Adrenal gland (tissue), 12 donors: ENCODE data around the gene NCDN. TPM values are rescaled to one million over a fixed set of nuclear protein-coding genes. Genes with fewer than 3 reads are reported as not detected.
A peak's percentile ranks its signal among the peaks of the same experiment; 100 is the strongest.

Experiments used
- DNase-seq, 7 donors: peaks; one replicate each; pipeline ENCODE4 v3.0.0-alpha.2; 2019 to 2020
- H3K27ac ChIP-seq, 5 donors: fragments of 200-600 bp; sonication (generic) in 4 of 5; 1 replicate in 3 of 5; 2 replicates in 2 of 5; pipeline versions ENCODE4 v1.5.1 to v1.8.0; 2016 to 2020; ENCODE audit warnings: mild to moderate bottlenecking in 1 of 5
- H3K27me3 ChIP-seq: fragments of 200-600 bp; 2 replicates; pipeline ENCODE4 v1.8.0; 2021
- H3K36me3 ChIP-seq, 2 donors: fragments of 200-600 bp; replicated peaks in 1 of 2; 1 replicate in 1 of 2; 2 replicates in 1 of 2; pipeline versions ENCODE4 v1.5.1 to v1.8.0; 2018 to 2022
- H3K4me1 ChIP-seq, 2 donors: fragments of 200-600 bp; replicated peaks in 1 of 2; 1 replicate in 1 of 2; 2 replicates in 1 of 2; pipeline versions ENCODE4 v1.5.1 to v1.8.0; 2018 to 2021
- H3K4me3 ChIP-seq, 4 donors: fragments of 200-600 bp; sonication (generic) in 3 of 4; one replicate each; pipeline ENCODE4 v1.5.1; 2016 to 2018
- H3K9me3 ChIP-seq, 3 donors: fragments of 200-600 bp; sonication (generic) in 1 of 3; replicated peaks in 1 of 3; 1 replicate in 2 of 3; 2 replicates in 1 of 3; pipeline versions ENCODE4 v1.5.1 to v1.8.0; 2016 to 2021
- POLR2A ChIP-seq, 2 donors: fragments of 450-650 bp; IDR thresholded peaks; one replicate each; pipeline ENCODE4 v1.6.1; 2017; ENCODE audit warnings: antibody characterized with exemption in 2 of 2, mild to moderate bottlenecking in 2 of 2, moderate library complexity in 1 of 2
- whole genome bisulfite sequencing, 4 donors: extraction: QIAGEN DNeasy Blood & Tissue Kit in 2 of 4; methylation state at CpG; one replicate each; pipeline versions ENCODE4 v1.1.5 to v1.1.7; 2013 to 2017; 5-methylcytosine and 5-hydroxymethylcytosine counted together
- intact Hi-C, 2 donors: fragments of 100-400 bp; cut with DNase I; formaldehyde crosslinking; loops; one replicate each; pipeline versions ENCODE4 v1.14.1 to v1.15.0; 2022 to 2023
- polyA plus RNA-seq, 3 donors: library from polyadenylated mRNA; stranded (reverse); fragments of 200-250 nt in 2 of 3; fragments of 350-450 nt in 1 of 3; fragmentation: Illumina TruSeq in 1 of 3; extraction: RNeasy Lipid Tissue Mini Kit (QIAGEN cat#74804) in 1 of 3; gene quantifications; one replicate each; pipeline ENCODE4 v1.2.3, GENCODE V29; 2013 to 2014
- total RNA-seq, 9 donors: library from RNA; depleted of rRNA in 4 of 9; stranded (reverse); fragments of >200 nt in 4 of 9; fragments of 120-200 nt in 1 of 9; fragmentation: NEBNext Ultra II Directional in 1 of 9; extraction: Animal tissue kit (Norgen Biotek cat#: 25700) in 1 of 9; gene quantifications; one replicate each; pipeline versions ENCODE4 v1.1.0 to v1.2.4, GENCODE V29; 2013 to 2023
- TF ChIP-seq, protein P1 (sequence below), 6 experiments: fragments of 450-650 bp in 4 of 6; fragments of 200-600 bp in 2 of 6; sonication (generic) in 1 of 6; IDR thresholded peaks; 1 replicate in 5 of 6; 2 replicates in 1 of 6; pipeline versions ENCODE4 v1.5.1 to v1.8.0; 2016 to 2021; ENCODE audit warnings: antibody characterized with exemption in 6 of 6, mild to moderate bottlenecking in 2 of 6, moderate library complexity in 1 of 6
- donor health status: healthy with polysubstance abuse.
- donor health status: Bipolar disorder and iron deficiency.
- donor health status: DM: yes; HTN: yes; CAD: no.
- donor health status: DM: no; HTN: no; CAD: no.
- donor health status: DM: no; HTN: no; CAD: no.
- donor health status: DM: yes; HTN: yes; CAD: no.

Gene NCDN
- total and polyA plus RNA-seq, 12 donors: 12.0 to 49.3 (median 38.7) TPM

DNA sequence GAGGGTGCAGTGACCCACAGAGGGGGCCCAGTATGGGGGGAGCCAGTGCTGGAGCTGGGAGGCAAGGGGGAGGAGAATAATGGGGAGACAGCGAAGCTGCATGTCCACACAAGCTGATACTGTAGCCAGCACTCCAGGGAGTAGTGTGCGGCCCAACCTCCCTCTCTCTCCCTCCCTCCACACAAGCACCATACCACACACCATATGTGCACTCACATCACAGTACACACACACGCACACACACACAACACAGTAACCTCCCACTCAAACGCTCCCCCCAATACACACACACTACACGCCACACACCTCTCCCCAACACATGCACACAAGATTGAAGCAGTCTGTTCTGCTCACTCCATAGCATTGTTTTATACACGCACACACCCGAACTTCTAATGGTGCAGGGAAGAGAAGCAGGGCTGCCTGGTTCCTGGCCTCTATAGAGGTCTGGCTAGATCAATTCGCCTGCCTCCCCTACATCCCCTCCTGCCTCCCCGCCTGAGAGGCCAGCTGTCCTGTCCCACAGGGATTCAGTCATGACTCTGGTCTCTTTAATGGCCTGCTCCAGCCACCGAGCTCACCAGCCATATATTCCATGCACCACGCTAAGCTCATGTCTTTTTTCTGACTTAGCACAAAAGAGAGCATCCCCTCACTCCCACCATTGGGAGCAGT, 3.8 kb downstream of the NCDN start:
- no peak overlapping the region for H3K4me3 ChIP-seq
- H3K27ac ChIP-seq: no peak overlapping the region
- WGBS, 4 donors: 83 to 90% (median 87%) methylated on average over 9 to 11 of the region's 11 CpGs
- TF ChIP-seq POLR2A (IDR thresholded peaks at IDR 0.05): no peak
- peaks cover 12 to 27% of the 10 kb centered on the region in 2 donors for H3K4me1 ChIP-seq
- H3K36me3 ChIP-seq: peaks cover 0 to 28% of the 10 kb centered on the region in 2 donors
- no peaks in the 10 kb centered on the region for H3K27me3 ChIP-seq
- no peaks in the 10 kb centered on the region for H3K9me3 ChIP-seq
- no peak for DNase-seq
- intact Hi-C loops: loop anchor here (5.0 to 10.0 kb wide), 2 partner anchors 211 to 357 kb away; no protein-coding TSS in a partner anchor

DNA sequence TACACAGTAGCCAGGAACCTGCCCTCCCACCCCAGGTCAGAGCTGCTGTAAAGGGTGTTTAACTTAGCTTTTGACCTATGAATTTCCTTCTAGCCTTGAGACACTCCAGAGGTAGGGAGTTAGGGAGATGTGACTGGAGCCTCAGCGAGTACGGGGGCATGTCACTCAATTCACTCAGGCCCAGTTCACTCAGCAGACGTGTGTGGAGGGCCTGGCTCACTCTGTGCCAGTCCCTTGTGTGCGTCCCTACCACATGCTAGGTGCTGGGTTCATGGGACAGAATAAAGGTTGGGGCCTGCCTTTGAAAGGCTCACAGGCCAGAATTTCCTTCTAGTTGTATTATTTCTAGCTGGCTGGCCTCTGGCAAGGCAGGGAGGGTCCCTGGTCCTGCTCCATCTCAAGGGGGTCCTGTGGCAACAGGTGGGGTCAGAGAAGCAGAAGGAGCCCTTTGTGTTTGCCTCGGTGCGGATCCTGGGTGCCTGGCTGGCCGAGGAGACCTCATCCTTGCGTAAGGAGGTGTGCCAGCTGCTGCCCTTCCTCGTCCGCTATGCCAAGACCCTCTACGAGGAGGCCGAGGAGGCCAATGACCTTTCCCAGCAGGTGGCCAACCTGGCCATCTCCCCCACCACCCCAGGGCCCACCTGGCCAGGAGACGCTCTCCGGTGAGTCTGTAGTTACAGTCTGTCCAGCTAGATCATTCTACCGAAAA, 4.5 kb downstream of the NCDN start:
- Histone ChIP-seq H3K27me3 (no peaks in the 10 kb centered on the region), H3K4me1 (peaks cover 12 to 23% of the 10 kb centered on the region in 2 donors), H3K9me3 (no peaks in the 10 kb centered on the region), H3K27ac (no peak overlapping the region), H3K4me3 (no peak overlapping the region), H3K36me3 (peaks cover 0 to 32% of the 10 kb centered on the region in 2 donors)
- intact Hi-C loops: loop anchor here (5.0 to 10.0 kb wide), 2 partner anchors 210 to 357 kb away; no protein-coding TSS in a partner anchor
- no peak for TF ChIP-seq POLR2A (IDR thresholded peaks at IDR 0.05)
- TF ChIP-seq, protein P1, sequence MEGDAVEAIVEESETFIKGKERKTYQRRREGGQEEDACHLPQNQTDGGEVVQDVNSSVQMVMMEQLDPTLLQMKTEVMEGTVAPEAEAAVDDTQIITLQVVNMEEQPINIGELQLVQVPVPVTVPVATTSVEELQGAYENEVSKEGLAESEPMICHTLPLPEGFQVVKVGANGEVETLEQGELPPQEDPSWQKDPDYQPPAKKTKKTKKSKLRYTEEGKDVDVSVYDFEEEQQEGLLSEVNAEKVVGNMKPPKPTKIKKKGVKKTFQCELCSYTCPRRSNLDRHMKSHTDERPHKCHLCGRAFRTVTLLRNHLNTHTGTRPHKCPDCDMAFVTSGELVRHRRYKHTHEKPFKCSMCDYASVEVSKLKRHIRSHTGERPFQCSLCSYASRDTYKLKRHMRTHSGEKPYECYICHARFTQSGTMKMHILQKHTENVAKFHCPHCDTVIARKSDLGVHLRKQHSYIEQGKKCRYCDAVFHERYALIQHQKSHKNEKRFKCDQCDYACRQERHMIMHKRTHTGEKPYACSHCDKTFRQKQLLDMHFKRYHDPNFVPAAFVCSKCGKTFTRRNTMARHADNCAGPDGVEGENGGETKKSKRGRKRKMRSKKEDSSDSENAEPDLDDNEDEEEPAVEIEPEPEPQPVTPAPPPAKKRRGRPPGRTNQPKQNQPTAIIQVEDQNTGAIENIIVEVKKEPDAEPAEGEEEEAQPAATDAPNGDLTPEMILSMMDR (IDR thresholded peaks at IDR 0.05): no peak
- DNase-seq: no peak
- WGBS, 4 donors: 85 to 88% (median 87%) methylated on average over 4 to 15 of the region's 15 CpGs

DNA sequence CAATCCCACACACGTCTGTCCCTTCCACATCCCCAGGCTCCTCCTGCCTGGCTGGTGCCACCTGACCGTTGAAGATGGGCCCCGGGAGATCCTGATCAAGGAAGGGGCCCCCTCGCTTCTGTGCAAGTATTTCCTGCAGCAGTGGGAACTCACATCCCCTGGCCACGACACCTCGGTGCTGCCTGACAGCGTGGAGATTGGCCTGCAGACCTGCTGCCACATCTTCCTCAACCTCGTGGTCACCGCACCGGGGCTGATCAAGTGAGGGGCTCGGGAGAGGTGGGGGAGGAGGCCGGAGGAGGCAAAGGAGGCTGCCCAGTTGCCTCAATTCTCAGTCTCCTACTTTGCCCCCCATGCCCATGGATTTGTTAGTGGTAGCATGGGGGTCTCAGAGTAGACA, 5.6 kb downstream of the NCDN start:
- WGBS, 4 donors: 62 to 72% (median 64%) methylated on average over 10 to 12 of the region's 12 CpGs
- Histone ChIP-seq H3K9me3 (no peaks in the 10 kb centered on the region), H3K27me3 (no peaks in the 10 kb centered on the region), H3K36me3 (peaks cover 0 to 32% of the 10 kb centered on the region in 2 donors), H3K4me1 (peaks cover 8 to 21% of the 10 kb centered on the region in 2 donors), H3K27ac (no peak overlapping the region), H3K4me3 (no peak overlapping the region)
- intact Hi-C loops: loop anchor here (5.0 to 10.0 kb wide), 2 partner anchors 209 to 358 kb away; no protein-coding TSS in a partner anchor
- peak in 1 of 7 donors; percentile 51 for DNase-seq
- TF ChIP-seq, protein P1 (IDR thresholded peaks at IDR 0.05): no peak
- no peak for TF ChIP-seq POLR2A (IDR thresholded peaks at IDR 0.05)

DNA sequence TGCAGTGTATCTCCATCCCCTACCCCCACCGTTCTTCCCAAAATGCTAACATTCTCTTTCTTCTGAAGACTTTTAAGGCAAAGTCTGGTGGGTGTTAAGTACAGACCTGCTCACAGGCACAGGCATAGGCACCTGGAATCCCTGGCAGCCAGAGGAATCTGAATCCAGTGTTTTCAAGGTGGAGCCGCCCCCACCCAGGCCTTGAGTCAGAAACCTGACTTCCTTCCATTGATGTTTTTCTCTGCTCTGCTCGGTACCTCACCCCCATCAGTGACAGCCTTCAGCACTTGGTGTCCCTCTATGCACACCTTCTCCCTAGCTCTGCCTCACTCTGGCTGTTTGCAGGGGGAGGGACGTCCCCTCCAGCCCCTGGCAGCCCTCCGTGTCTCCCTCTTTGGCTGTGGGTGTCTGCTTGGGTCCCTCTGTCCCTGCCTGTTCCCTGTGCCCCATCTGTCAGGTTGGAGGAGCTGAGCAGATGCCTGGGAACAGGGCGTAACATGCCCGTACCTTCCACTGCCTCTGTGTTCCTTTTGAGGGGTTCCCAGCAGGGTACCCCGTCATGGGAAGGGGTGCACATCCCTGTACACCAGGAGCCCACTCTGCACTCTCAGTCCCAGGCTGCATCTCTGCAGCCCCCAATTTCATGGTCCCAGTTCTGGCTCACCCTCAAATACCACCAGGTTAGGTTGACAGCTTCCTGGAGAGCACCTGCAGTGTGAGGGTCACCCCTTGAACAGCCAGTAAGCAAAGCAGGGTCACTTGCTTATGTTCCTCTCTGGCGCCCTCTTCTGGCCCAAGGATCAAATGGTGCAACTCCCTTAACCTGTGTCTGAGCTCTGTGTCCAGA, 6.7 kb downstream of the NCDN start:
- no peak for TF ChIP-seq POLR2A (IDR thresholded peaks at IDR 0.05)
- TF ChIP-seq, protein P1 (IDR thresholded peaks at IDR 0.05): peak; percentile 50 to 75 (median 71)
- Histone ChIP-seq H3K4me1 (peaks cover 0 to 14% of the 10 kb centered on the region in 2 donors), H3K4me3 (no peak overlapping the region), H3K36me3 (peaks cover 0 to 32% of the 10 kb centered on the region in 2 donors), H3K27me3 (no peaks in the 10 kb centered on the region), H3K27ac (no peak overlapping the region), H3K9me3 (no peaks in the 10 kb centered on the region)
- DNase-seq: peak; percentile 79 to 94 (median 84)
- 67 to 87% (median 71%) methylated on average over 6 to 9 of the region's 9 CpGs for WGBS, 4 donors
- intact Hi-C loops: loop anchor here (5.0 to 10.0 kb wide), 2 partner anchors 208 to 359 kb away; no protein-coding TSS in a partner anchor
